GM19099 (cell line): ENCODE data around the gene LDHD.

Experiments
- POLR2A ChIP-seq: IDR thresholded peaks from 3 replicates; pipeline ENCODE4 v1.6.1; 2011; ENCODE audit warnings: low read depth; ENCODE audit not compliant: insufficient read length; ENCODE audit errors: extremely low read depth

LDHD gene

DNA sequence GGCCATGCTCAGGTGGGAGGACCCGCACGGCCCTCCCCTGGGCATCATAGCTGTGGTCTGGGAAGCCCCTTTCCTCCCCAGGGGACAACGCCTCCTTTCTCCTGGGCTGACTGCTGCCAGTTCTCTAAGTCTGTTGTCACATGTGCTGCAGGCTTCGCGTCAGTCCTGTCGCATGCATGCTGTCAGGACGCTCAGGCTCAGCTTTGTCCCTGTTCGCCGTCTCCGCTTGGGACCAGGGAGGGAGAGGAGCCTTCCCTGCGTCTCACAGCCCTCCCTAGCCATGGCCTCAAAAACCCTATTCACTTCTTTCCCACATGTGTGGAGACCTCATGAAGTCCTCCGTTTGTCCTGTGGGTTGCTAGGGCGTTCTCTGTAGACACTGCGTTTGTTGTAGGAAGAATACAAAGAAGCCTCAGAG lies 21.4 kb downstream of the LDHD start:
- no peak for TF ChIP-seq POLR2A

DNA sequence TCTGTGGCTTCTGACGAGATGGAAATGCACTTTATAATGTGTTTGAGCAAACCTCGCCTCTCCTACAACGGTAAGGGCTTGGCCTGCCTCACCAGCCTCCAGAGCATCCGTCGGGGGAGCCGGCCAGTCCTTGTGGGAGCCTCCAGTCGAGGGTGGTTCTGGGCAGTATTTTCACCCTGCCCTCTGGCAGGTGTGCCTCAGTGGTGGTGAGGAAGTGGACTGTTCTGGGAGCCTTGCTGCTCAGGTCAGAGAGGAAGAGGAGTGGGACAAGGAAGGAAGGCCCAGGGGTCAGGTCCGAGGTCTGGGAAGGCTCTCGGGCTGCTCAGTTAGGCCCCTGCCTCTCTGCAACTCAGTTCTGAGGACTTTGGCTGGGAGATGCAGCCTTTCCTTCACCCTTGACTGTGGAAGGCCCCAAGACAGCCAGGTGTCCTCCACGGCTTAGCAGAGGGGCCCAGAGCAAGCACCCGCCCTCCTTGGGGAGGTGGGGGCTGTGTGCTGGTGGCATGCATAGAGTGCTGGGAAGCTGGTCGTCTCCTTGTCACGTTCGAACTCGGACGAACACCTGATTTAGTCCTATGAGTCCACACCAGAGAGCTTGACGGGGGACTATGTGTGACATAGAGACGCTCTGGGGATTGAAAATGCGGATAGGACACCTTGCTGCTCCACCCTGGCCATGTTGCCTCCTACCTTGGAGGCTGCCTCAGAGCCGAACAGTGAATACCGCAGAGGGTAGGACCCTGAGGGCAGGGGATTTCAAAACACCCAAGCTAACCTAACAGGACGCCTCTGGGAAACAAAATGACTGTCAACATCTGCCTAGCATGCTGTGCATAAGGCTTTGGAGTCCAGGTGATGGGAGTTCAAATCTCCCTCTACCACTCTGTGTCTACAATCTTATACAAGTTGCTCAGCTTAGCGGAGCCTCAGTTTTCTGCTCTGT lies 22.7 kb downstream of the LDHD start:
- TF ChIP-seq POLR2A = no peak

DNA sequence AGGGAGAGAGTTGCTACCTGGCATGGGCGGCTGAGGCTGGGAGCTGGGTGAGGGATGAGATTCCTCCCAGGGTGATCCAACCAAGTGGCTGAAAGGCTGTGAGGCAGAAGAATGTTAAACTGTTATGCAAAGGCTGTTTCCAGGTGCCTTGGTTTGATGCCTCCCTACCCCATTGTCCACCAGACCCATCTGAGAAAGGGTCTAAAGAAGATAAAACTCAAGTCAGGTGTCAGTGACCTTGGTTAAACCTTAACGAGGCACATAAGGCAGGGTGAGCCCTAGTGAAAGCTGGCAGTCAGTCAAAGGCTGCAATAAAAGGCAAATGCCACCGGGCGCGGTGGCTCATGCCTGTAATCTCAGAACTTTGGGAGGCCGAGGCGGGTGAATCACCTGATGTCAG lies 23.8 kb downstream of the LDHD start:
- TF ChIP-seq POLR2A = no peak

DNA sequence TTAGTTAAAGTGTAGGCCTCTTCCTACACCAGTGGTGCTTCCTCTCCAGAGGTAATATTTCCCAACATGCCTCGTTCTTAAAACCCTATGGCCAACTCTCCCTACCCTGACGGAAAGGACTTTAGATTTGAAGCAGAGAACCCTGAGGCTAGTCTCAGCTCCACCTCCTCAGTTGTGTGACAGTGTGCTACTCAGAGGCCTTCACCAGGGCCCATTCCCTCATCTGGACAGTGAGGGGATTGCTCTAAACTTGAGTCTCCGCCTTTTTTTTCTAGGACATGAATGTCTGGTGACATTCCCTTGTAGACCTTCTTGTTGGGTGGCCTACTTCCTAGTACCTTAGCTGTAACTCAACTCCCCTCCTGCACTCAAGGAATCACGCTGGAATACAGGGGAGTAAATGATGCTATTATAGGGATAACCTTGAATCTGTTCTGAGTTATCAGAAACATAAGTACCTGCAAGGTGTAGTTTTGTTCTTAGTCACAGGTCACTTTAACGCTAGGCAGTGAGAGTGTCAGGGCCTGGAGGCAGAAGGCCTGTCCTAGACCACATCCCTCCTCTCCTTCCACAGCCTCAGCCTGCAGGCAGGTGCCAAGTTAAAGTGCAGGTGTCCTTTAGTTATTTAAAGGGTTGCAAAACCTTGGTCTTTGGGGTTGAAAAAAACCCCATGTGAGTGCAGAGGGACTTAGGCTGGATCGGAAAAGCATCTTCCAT lies 26.9 kb downstream of the LDHD start:
- TF ChIP-seq POLR2A = no peak

DNA sequence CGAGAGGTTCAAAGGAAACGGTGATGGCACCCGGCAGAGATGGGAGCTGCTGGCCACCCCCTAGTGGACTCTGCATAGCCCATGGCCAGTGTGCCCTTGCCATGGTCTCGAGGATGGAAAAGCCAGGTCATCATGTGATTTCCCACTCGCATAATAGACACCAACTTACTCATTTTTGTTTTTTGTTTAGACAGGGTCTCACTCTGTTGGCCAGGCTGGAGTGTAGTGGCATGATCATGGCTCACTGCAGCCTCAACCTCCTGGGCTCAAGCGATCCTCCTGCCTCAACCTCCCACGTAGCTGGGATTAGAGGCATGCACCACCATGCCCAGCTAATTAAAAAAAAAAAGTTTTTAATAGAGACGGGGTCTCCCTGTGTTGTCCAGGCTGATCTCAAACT lies 27.6 kb downstream of the LDHD start:
- no peak for TF ChIP-seq POLR2A

DNA sequence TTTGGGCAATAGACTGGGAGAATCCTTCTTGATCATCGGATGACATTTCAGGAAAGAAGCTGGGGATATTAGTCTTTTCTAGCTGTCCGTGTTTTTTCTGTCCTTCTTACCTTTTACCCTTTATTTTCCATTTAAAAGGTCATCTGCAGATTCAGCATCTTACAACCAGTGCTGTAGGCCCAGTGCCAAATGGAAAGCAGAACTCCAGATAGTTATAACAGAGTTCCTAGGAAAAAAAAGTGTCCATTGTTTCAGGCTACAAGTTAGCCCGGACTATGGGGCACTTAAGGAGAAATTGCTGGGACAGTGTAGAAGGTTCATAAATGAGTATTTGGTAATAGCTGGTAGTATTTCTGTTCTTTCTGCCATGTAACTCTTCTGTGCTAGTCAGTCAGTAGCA lies 28.4 kb downstream of the LDHD start:
- TF ChIP-seq POLR2A = no peak

DNA sequence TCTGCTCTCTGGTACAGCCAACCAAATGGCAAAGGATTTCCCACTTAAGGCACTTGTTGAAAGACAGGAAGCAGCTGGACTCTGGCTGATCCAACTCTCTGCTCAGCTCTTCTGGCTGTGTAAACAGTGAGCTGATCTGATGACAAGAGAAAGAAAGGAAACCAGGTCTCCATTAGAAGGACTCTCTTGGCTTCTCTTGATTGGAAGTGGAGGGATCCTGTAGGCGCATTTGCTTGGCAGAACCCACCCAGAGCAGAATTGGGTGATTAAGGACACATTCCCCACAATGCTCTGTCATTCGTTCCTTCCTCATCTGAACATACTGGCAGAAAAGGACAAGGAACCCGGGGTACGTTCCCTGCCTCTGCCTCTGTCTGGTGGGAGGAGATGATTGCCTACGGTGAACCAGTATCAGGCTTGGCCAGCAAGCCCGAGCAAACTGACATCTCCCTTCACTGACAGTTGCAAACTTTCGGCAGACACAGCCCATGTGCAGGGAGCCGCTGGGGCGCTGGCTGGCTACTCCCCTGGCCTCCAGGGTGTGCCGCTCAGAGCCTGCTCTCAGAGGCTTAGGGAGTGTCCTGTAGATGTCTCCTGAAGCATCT lies 29.1 kb downstream of the LDHD start:
- TF ChIP-seq POLR2A = no peak

DNA sequence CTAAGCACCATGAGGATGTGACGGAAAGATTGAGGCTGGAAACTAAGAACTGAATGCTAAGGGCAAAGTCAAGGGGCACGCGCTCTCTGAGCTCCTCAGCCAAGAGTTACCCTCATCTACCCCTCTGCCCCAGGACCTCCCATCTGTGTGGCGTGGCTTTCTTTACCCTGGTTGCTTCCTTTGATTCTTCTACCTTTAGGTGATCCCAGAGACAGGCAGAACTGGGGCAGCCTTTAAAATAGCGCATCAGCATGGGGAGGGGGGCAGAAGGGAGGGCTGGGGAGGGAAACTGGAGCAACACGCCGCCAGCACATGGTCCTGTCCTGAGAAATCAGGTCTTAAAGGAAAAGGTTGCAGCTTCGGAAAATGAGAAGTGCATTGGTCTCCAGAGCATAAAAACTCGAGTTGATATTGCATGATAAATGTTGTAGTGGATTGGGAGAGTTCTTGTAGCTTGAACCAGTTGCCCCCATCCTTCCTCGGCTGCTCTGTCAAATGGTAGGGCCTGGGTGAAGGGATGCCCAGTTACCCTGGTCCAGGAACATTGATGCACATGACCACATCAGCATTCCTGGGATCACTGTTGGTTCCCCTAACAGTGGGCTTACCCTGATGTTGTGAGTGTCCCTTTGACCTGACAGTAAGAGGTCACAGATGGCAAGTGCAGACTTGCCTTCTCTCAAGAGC lies 29.7 kb downstream of the LDHD start:
- TF ChIP-seq POLR2A = no peak

DNA sequence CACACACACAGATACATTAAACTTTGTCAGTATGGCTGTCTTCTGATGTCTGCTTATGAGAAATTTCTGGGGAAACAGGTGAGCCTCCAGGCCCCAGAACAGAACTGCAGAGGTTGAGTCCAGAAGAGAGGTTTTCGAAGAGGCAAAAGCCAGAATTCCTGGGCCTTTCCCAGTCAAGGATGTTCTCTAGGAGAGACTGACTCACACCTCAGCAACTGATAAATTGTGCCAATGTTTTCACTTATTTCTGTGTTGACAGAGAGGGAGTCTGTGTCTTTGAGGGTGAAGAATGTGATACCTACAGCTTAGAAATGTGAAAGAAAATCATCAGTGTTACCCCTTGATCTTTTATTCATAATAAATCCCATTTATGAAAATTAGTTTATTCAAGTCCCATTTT lies 30.3 kb downstream of the LDHD start:
- TF ChIP-seq POLR2A = no peak

DNA sequence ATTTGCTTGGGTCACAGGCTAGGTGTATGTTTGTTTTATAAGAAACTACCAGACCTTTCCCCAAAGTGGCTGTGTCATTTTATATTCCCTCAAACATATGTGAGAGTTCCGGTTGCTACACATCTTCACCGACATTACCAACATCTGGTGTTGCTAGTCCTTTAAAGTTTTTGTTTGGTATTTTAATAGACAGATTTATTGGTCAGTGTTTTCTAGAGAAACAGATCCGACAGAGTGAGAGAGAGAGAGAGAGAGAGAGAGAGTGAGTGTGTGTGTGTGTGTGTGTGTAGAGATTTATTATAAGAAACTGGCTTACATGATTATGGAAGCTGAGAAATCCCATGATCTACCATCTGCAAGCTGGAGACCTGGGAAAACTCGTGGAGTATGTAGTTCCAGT lies 31.0 kb downstream of the LDHD start:
- no peak for TF ChIP-seq POLR2A

DNA sequence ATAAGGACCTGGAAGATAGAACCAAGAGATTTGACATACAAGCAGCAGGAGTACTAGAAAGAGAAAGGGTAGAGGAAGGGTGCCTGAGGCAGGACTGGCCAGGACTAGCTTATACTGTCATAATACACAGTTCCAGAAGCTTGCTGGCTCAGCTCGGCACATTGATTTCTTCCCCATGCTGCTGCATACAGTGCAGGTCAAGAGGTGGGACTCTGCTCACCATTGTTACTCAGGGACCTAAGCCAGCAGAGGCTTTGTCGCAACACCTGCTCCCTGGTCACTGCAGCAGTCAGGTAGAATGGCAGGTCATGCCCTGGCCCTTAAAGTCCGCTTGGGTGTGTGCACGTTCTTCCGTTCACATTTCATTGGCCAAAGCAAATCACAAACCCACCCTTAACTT lies 32.8 kb downstream of the LDHD start:
- no peak for TF ChIP-seq POLR2A

DNA sequence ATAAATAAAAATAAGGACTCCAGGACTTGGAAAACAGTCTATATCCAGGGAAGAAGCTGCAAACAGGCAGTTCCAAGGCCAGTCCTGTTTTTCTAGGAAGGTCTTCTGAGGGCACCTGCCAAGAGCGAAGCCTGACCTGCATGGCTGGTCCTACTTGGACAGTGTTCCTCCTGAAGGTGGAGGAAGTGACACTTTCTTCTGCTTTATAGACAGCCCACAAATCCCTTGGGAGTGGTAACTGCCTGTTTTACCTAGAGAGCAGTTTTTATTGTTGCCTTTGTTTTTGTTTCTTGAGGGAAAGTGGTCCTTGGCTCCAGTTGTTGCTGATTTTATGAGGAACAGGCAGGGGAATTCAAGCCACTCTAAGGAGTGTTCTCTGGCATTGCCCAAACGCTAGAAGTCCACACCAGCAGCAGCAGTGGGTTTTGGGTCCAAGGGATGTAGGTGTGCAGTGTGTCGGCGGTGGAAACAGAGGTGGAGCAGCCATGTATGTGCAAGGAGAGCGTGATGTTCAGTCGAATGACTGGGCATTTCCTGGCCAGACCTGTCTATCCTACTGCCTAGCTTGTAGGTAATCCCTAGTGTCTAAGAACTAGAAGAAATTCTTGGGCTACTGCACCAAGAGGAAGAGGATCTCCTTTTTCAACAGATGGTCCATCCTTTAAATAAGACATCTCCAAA lies 35.3 kb downstream of the LDHD start:
- no peak for TF ChIP-seq POLR2A

DNA sequence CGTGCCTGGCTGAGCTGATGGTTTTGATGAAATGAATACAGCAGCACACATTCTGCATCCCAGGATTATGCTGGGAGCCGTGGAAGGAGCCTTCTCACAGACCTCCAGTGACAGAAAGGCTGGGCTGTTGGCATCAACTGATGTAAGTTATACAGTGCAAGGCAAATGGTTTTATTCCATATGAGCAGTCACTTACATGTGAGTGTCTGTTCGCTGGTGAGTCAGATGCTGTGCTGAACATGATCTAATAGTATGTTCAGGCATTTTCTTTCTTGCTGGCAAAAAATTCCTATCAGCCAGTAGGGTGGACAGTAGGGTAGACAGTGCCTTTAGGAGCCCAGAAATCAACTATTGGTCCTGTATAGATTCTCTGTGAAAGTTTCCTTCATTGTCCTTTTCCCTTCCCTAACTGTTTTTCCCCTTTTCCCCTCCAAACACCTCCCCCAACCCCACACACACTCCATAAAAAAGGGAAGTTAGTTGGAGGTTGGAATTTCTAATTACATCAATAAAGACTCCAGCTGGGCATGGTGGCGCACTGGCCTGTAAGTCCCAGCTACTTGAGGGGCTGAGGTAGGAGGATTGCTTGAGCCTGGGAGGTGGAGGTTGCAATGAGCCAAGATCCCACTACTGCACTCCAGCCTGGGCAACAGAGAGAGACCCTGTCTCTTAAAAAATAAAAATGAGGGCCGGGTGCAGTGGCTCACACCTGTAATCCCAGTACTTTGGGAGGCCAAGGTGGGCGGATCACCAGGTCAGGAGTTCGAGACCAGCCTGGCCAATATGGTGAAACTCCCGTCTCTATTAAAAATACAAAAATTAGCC lies 36.2 kb downstream of the LDHD start:
- no peak for TF ChIP-seq POLR2A
